Measurements from ENCODE around the gene ALOX5AP.
A peak's percentile ranks its signal among the peaks of the same experiment; 100 is the strongest.

Gene ALOX5AP

DNA sequence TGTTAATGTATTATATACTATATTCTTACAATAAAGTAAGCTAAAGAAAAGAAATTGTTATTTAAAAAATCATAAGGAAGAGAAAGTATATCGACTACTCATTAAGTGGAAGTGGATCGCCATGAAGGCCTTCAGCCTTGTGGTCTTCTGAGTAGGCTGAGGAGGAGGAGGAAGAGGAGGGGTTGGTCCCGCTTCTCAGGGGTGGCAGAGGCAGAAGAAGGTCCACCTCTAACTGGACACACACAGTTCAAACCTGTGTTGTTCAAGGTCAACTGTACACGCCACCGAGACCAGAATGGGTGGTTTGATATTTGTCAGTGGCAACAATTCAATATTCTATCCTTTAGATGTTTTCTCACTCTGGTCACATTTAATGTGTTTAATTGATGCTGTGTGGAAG is 67.2 kb downstream of the ALOX5AP start:
- DNase-seq: no peak

DNA sequence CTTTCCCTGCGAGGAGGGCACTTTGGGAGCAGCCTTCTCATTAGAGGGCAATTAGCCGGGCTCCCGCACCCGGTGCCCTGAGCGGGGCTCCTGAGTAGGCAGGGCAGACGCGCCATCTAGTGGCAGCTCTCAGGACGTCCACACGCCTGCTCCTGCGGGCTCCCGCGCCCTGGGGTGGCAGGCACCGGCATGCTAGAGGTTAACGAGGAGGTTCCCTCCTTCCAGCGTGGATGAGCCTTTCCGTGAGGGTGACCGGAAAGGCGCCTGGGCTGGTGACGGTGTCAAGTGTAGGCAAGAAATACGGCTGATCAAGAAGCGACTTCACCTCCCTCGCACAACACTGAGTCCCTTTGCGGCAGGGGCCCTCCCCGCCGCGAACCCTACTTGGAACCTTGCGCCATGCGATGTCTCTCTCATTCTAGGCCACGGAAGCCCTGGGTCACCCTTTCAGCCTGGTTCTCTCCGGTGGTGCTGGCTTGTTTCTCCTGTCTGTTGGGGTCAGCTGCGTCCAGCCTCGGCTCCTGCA is 67.7 kb downstream of the ALOX5AP start:
- peak; percentile 73 for DNase-seq

DNA sequence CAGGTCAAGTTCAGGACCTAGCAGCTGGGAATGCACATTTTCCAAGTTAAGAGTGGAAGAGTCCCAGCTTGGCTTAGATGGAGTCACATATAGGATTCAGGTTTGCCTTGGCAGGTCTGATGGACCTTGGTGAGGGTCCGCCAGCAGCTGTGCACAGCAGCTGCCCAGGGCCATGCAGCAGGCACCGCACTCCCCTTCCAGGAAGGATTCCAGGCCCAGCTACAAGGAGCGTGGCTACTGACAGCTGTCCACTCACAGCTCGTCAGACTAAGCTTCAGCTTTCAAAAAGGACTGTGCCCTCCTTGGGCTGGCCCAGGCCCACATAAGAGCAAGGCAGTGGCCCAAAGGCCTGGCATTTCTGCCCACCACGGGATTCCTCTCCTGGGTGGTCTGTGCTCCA is 68.4 kb downstream of the ALOX5AP start:
- no peak for DNase-seq

DNA sequence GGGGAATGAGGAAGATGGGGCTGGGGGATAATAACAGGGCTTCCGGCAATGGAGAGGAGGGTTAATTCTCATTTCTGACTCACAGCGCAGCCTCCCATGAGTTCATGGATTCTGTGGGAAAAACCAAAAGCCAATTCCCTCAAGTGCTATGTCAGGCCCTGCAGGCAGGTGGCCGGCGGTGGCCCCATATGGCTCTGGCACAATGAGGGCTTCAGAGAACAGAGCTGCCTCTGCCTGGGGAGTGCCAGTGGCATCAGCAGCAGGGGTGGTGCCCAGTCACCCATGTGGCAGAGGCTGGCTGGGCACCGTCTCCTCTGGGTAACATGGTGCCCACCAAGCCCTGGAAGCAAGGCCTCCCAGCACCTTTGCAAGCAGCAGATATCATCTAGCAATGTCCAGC is 69.1 kb downstream of the ALOX5AP start:
- no peak for DNase-seq

DNA sequence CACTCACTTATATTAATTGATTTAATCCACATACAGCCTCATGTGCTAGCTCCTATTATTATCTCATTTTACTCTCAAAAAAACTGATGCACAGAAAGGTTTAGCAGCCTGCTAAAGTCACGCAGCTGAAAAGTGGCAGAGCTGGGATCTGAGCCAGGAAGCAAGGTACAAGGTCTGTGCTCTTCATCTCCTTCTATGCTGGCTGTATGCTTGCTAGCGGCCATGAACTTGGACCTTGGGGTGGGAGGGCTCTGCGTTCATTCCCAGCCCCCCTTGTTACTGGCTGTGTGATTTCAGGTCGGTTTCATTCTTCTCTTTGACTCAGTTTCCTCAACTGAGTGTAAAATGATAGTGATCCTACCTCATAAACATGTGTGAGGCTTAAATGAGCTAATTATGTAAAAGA is 69.8 kb downstream of the ALOX5AP start:
- DNase-seq: no peak

DNA sequence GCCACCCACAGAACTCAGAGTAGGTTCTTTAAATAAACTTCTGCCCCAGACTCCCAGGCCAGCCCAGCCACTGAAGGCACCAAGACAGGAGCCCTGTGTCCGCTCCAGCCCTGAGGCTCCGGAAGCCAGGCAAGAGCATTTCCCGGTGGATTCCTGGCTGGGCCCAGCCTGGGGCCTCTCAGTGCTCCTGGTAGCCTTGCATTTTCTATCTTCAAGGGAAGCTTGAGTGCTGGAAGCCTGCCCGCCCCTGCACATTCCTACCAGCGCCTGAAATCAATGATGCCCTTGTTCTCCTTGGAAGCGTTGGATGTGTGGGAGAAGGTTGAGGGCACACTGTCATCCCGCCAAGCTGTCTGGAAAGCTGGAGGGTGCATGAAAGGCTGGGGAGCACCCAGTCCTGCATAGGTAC is 70.3 kb downstream of the ALOX5AP start:
- DNase-seq: no peak

DNA sequence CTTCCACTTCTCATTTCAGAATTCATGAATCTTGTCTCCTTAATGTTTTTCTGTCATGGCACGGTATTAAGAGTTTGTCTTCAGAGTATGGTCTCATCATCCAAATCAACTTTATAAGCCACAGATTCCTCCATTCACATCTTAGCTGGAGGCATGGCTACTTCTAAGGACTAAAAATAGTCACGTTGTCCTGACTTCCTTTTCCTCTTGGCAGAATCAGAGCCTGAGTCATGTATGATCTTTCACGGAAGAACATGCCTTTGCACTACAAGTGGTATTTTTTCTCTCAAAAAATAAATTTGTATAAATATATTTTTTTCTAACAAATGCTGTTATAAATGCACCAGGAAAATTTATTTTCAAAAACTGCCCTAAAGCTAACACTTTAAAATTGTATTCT is 71.4 kb downstream of the ALOX5AP start:
- DNase-seq: no peak

DNA sequence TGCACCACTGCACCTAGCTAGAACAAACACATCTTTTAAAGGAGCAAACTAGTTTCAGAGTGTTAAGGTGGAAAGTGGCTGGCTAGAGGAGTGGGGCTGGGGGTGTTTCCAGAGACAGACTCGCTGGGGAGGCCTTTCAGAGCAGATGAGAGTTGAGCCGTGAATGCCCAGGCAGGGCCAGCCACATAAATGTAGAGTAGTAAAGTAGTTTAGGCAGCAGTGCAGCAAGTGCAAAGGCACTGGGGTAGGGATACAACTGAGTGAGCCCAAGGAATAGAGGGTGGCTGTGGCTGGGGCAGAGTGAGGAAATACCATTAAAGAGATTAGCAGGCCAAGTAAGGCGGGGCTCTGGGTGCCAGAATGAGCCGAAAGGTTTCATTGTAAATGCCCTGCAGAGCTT is 72.0 kb downstream of the ALOX5AP start:
- no peak for DNase-seq

DNA sequence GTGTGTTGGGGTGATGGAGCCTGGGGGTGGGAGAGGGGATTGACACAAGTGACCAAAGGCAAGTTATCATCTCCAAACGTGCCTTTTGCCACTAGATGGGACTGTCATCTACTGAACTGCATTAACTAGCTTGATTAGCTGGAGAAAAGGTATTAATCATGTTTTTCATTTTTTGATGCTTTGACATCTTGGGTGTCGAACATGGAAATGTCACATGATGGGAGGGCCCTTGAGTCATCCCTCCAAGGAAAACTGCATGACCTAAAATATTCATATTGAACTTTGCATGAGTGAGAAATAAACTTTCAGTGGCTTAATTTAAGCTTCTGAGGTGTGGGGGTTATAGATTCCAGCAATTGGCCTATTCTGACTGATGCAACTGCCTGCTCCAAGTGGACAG is 73.3 kb downstream of the ALOX5AP start:
- DNase-seq: no peak

DNA sequence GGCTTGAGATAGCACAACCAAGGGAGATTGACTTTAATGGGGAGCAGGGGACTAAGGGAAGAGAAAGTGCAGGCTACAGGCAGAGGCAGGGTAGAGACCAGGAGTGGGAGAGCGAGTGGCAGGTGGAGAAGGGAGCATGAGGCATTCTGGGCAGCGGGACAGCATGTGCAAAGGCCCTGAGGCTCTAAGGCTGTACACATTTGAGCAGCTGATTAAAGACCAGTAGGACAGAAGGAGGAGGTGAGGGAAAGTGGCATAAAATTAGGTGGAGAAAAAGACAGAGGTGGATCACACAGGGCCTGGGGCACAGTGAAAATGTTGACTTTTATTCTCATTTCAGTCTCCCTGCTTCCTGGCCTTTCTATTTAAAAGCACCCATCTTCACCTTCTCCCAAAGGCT is 74.4 kb downstream of the ALOX5AP start:
- DNase-seq: no peak

DNA sequence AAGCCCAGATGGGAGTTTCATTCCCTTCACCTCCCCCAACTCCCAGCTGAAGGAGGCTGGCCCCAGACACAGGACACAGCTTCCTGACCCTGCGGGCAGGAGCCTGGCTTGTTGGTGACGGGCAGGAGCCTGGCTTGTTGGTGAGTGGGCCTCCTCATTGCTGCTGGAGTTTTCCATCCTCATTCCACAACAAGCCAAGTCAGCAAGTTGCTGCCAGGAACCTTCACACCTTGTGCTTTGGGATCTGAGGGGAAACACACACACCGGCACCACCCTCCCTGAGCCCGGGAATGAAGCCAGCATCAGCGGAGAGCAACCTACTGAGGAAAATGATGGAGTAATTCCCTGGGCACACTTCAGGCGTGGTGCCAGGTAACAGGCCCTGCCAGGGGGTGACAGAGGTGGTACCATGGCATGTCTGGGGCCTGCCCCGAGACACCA is 74.9 kb downstream of the ALOX5AP start:
- no peak for DNase-seq

DNA sequence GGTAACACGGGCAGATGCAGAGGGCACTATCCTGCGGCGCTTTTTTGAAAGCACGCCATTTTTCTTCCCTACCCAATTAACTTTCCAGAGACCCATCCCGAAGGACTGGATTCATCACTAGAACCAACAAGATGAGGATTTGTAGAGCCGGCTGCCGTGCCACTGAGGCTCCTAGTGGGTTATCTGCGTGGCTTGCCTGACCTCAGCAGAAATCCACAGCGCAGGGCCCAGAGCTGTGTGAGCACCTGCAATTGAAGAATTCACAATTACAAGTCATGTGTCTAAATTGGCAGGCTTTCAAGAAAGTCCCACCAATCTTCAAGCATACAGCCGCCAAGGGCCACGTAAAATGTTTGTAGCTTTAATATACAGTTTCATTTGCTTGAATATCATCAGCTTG is 75.5 kb downstream of the ALOX5AP start:
- no peak for DNase-seq
